DMS153 treated with DMSO at 0.1 percent for 48 hours (cell line): ENCODE data around the gene CRIP2.

Experiments used
- DNase-seq: peaks from one replicate; lab custom pipeline; 2025; ENCODE audit not compliant: unreplicated experiment; lab: John Stamatoyannopoulos, UW

Gene CRIP2

DNA sequence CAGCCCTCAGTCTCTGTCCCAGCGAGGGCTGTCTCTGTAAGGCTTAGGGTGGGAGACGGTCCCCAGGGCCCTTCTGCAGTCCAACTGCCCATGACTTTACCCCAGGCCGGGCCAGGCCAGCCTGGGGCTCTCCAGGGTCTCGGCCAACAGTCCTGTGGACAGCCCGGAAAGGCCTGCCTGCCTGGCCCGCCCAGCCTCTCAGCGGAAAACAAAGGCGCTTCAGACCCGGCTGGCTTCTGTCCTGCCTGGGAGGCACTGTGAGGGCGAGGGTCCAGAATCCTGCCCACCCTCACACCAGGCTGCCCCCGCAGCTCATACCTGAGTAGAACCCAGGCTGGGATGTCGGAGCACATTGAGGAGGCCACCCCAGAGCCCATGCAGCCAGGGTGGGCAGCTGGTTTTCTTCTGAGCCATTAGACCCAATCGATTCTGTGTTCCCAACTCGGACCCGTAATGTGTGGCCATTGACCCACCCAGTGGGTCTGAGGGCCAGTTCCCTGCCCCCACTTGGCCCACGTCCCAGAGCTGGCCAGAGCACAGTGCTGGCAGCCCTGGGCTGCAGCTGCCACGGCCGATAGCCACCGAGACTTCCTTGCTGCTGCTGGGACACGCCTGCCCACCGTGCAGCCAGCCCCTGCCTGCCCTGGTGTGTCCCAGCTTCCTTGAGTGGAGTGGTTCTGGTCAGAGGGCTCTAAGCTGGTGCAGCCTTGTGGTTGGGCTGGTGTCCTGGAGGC is 1.6 kb downstream of the CRIP2 start:
- DNase-seq: no peak

DNA sequence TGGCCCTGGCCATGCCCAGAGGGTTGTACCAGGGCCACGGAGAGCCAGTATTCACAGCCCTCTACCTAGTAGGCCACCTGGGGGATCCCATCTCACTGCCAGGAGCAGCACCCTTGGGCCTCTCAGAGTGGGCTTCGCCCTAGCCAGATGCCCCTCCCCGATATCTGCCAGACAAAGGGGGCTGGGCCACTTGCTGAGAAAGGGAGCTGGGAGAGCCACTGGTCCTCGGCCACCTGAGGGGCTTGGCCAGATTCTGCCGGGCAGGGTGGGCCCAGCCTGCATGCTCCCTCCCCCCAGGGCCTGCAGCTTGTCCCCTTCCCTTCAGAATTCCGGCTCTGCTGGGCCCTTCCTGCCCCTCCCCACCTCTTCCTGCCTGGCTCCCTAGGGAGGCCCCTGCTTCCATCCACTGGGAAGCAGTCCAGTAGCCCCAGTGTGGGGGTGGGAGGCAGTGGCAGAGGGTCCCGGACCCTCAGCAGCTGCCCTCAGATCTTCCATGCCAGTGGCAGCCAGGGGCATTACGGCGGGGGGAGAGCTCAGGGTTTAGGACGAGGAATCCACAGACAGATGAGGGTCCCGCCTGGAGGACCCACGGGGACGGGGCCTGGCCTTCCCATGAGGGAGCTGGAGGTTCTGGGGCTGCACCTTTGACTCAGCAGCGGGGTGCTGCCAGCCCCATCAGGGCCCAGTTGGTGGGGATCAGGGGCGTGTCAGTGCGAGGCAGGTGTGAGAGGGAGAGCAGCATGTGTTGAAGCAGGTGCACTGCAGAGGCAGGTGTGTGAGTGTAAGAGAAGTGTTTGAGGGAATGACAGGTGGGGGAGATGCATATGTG is 2.4 kb downstream of the CRIP2 start:
- no peak for DNase-seq

DNA sequence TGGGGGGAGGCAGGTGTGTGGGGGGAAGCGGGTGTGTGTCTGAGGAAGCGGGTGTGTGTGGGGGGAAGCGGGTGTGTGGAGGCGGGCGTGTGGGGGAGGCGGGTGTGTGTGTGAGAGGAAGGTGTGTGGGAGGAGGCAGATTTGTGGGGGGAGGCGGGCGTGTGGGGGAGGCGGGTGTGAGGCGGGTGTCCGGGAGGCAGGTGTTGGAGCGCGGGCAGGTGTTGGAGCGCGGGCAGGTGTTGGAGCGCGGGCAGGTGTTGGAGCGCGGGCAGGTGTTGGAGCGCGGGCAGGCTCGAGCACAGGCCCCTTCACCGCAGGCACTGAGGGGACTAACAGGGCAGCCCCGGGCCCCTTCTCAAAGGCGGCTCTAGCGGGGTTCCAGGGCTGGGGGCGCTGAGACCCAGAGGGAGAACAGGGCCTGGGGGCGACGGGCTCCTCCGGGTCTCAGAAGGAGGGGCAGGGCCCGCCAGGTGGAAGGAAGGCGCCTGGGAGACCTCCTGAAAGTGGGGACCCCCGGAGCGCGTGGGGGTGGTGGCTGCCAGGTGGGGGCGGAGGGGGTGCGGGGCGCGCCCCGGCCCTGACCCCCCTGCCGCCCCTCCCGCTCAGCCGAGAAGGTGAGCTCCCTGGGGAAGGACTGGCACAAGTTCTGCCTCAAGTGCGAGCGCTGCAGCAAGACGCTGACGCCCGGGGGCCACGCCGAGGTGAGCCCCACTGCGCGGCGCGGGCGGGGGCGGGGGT is 3.2 kb downstream of the CRIP2 start:
- DNase-seq: no peak

DNA sequence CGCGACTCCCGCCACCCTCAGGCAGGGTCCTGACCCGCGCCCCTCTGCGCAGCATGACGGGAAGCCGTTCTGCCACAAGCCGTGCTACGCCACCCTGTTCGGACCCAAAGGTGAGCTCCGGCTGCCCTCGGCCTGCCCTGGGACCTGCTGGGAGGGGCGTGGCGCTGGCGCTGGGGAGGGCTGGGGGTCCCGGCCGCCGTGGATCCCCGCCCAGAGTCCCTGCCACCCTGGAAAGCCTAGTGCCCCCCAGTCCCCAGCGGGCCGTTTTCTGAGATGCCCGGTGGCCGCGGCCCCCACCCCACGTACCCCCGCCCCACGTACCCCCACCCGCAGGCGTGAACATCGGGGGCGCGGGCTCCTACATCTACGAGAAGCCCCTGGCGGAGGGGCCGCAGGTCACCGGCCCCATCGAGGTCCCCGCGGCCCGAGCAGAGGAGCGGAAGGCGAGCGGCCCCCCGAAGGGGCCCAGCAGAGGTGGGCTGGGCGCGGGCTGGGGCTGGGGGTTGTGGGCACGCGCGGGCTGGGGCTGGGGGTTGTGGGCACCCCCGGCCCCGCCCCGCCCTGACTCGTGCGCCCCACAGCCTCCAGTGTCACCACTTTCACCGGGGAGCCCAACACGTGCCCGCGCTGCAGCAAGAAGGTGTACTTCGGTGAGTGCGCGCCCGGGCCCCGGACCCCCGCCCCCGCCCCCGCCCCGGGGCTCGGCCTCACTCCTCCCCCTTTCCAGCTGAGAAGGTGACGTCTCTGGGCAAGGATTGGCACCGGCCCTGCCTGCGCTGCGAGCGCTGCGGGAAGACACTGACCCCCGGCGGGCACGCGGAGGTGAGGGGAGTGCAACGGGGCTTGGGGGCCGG is 4.0 kb downstream of the CRIP2 start:
- DNase-seq: no peak

DNA sequence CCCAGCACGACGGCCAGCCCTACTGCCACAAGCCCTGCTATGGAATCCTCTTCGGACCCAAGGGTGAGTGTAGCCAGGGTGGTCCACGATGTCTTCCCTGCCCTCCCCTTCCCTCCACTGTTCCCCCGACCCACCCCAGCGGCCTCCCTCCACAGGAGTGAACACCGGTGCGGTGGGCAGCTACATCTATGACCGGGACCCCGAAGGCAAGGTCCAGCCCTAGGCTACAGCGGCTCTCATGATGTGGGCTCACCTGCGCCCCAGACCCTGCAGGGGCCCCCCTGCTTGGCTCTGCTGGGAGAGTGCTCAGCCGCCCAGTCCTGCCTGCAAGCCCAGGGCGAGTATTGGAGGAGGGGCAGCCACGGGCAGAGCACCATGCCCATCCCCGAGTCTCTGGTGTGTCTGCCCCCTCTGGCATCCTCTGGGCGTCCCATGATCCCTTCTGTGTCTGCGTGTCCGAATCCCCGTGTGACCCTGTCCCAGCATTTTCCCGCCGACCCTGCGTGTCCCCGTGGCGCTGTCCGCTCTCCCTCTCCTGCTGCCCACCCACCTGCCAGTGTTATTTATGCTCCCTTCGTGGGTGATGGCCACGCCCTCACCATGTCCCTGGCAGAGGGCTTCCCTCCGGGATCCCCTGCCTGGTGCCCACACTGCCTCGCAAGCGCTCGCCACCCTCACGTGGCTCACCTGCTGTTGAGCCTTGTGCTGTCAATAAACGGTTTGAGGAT is 5.0 kb downstream of the CRIP2 start:
- no peak for DNase-seq

DNA sequence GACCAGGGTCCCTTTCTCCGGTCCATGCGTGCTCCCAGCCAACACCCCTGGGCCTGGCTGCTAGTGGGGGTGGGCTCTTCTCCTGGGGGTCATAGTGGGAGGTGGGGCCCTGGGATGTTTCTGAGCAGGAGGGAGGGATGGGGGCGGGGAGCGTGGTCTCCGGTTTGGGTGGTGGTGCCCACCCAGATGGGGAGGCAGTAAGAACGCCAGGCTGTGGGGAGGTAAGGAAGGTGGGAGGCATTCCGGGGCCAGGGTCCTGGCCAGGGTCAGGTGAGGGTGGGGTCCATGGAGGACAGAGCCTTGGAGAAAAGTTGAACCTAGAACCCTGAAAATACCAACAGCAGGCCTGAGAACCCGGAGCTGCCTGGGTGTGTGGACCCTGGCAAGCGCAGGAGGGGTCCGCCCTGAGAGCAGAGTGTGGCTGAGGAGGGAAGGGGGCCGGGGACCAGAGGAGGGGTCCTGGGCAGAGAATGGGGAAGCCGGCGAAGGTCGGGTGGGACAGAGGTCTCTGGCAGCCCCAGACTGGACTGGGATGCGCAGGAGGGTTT is 5.7 kb downstream of the CRIP2 start:
- DNase-seq: no peak

DNA sequence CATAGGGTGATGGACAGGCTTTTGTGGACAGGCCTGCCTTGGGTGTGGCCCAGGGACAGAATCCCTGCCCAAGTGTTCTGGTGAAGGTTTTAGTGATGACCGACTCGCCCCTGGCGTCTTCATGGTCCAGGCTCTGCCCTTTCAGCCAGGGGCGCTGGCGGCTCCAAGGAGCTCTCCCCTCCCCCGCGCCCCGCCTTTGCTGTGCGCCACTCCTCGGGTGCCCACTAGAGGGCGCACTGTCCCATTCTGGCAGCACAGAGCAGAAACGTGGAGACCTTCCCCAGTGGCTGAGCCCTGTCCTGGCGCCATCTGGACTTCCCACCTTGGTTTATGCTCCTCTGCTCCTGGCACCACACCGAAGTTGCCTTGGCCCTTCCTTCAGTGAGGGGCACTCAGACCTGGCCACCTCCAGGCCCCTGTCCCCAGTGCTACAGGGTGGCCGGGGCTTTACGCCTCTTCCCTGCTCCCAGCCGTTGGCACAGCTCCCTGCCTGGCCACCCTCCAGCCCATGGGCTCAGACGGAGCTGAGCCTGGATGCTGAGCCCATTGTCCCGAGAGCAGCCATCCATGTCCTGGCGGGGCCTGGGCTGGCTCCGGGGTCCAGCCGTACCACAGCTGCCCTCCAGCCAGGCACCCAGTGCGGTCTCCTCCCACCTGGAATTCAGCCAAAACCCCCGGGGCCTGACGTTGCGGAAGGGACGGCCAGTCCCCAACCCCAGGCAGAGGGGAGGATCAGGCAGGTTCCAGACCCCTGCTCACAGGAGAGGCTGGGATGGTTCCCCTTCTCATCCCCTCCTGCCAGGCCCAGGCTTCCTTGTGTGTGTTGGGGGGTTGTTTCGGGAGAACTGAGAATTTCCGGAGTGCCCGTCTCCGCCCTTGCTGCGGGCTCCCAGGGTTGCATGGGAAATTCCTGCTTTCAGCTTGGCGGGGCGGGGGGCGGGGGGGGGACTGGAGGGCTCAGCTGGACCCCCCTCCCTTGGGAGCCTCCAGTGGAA is 6.5 kb downstream of the CRIP2 start:
- peak; percentile 32 for DNase-seq

DNA sequence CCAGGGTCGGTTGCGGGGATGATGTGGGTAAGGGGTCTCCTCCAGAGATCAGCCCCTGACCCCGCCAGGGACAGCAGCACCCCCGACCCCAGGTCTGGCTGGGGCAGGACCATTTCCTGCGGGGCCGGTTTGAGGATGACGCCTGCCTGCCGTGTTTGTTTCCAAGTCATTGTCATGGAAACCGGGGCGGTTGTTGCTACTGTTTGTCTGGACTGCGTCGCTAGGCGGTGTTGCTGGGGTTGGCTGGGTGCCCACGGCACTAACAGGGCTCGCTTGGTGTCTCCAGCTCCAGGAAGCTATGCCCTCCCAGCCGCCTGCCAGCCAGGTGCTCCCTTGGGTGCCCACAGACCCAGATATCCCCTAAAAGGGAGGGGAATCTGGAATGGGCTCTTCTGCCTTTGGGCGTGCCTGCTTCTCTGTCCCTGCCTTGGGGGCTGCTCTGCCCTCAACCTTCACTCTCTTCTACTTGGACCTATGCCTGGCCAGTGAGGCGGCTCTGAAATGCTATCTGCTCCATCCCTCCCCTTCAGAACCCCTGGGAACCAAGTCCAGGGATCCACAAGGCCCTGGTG is 7.4 kb downstream of the CRIP2 start:
- DNase-seq: peak; percentile 64

DNA sequence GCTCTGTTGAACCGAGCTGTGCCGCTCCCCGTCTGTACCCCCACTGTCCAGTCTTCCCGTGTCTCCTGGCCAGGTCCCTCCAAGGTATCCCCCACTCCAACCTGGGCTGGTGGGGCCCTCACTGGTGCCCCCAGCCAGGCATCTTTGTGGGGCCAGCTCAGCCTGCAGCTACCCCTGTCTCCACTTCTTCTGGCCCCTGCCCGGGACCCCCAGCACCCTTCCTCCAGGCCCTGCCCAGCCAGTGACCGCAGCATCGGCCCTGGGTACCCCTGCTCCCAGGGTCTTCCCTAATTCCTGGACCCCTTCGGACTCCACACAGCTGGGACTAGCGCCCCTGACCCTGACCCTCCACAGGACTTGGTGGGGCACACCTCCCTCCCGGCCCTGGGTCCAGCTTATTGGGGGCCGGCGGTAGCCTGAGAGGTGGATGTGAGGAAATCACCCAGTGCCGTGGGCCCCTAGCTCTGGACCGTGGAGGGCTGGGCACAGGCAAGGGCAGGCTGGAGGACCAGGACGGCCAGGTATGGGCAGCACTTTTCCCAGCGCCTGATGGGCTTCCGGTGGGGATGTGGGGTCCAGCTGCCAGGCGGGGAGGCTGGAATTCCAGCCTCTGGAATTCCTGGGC is 8.0 kb downstream of the CRIP2 start:
- DNase-seq: no peak

DNA sequence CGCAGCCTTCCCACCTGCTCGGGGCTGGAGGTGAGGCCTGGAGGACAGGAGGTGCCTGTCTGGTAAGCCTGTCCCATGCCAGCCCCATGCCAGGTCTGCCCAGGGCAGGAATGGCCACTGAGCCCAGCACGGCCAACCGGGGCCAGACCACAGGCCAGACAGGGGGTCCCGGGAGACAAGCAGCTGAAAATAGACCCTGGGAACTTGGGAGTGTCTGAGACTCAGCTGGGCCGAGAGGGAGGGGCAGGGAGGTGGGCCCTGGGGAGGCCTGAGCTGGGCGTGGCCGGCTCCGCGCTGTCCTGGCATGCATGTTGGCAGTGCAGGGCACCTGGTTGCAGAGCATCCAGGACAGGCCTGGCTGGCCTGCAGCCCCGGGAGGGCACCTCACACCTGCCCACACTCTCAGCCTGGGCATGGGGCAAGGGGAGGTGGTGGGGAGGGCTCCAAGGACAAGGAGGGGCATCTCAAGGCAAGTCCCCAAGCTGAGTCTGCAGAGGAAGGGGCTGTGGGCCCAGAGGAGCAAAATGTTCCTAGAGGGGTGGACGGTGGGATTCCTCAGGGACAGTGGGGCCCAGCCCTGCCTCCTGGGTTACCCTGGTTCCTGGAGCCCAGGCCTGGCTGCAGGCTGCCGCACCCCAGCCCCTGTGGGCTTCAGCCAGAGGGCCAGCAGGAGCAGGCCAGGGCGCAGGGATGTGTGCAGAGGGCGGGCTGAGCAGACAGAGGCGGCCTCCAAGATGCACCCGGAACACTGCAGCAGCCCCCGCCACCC is 8.9 kb downstream of the CRIP2 start:
- DNase-seq: no peak

DNA sequence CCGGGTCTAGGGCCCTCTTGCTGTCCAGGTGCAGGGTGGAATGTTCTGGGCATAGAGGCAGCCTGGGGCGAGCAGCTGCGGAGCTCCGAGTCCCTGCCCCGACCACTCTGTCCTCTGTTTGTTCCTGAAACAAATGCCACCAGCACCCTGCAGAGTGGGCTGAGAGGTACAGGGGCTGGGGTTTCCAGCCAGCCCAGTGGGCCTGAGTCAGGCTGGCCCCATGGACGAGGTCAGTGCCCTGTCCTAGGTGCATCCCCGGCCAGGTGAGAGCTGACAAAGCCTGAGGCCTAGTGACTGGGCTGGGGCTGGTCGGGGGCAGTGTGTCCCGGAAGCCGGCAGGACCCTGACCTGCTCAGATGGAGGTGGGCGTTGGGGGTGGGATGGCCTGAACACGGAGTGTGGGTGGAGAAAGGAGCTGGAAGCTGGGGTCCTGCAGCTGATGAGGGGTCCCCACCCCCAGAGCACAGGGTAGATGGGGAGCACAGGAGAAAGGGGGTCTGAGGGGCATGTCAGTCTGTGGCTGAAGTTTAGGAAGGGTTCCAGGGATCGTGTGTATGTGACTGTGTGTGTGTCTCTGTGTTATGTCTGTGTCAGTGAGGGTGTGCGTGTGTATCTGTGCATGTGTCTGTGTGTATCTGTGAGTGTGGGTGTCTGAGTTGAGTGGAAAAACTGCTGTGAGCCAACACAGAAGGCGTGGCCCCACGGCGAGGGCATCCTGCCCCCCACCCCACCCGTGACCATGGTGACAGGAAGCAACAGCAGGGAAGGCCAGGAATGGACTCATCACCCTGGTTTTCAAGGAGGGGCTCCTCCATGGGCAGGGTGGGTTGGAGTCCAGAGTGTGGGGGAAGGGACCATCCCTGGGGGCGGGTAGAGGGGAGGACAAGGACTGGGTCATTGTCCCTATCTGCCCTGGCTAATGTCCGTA is 9.7 kb downstream of the CRIP2 start:
- no peak for DNase-seq

DNA sequence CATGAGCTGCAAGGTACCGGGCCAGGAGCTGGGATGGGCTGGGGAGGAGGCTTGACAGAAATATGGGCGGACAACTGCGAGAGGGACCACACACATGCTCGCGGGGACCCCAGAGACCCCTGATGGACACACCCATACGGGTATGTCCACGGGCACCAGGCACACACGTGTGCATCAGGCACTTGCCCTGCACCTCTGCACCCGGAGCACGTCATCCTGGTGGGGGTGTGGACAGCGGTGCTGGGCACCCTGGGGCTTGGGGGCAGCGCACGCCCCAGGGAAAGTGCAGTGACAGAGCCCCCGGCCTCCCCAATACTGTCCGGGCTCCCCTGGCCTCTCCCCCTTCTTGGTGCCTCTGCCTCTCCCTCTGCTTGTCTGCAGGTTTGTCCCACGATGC is 10.4 kb downstream of the CRIP2 start:
- no peak for DNase-seq

DNA sequence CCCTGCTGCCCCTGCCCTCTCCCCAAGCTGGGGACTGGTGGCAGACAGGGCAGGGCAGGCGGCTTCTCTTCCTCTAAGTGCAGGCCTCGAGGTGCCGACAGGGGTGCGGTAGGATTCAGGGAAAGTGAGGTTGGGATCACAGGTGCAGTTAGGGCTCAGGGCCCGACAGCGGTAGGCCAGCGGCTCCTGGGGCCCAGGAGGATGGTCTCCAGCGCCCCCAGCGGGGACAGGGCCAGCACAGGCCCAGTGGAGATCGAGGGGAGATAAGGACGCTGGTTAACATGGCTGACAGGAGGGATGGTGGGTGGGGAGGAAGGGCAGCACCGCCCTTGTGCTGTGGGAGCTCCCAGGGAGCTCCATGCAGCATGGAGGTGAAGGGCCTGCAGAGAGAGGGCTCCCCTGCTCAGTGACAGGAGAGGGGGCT is 11.1 kb downstream of the CRIP2 start:
- no peak for DNase-seq

DNA sequence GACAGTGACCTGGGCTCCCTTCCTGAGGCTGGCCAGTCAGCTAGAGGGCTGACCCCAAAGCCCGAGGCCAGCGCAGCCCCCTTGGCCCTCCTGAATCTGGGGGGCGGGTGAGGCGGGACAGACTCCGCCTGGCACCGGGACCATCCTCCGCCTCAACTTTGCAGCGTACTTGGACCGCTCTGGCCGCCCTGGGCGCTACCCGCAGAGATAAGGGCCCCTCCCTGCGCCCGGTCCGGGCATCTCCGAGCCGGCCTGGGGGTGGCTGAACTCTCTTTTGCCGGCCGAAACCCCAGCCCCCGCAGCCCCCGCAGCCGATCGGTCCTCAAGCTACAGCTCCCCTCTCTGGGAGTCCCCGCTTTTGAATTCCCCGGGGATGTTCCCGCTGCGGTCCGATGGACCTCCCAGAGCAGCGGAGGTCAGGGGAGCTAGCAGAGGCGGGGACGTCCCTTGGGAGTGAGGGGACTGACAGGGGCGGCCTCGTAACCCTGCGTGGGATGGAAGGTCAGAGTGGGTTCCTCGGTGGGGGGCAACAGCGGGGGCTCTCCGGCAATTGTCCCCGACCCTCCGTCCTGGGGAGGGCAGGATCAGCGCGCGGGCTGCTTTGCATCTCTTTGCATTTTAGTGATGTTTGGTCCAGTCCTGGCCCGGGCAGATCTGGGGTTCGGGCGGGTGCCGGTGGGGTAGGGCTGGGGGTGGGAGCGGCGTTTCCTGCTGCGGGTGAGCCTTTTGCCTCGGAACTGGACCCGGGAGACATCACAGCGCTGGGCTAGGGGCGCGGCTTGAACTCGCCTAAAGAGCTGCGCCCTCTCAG is 11.7 kb downstream of the CRIP2 start, which contains the start of gene CRIP1:
TSS of gene CRIP1 (plus strand) at position 724 of the 811 bp plus-strand sequence. CDS start 374 bp downstream, outside the sequence.
- no peak for DNase-seq

DNA sequence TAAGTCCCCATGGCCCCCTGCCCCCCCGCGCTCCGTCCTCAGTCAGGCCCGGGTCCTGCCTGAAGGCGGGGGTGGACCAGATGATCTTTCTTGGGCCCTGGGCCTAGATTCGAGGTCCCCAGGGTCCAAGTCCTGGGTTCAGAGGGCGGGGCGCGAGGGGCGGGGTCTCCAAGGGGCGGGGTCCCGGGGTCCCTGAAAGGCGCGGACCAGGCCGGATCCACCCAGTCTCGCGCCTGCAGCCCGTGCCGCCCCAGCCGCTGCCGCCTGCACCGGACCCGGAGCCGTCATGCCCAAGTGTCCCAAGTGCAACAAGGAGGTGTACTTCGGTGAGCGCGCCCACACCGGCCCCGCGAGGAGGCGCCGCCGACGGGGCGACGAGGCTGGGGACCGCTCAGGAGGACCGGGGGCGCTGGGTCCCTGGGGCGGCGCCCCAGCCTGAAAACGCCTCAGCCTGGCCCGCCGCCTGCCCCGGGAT is 12.4 kb downstream of the CRIP2 start:
- no peak for DNase-seq
